ENCODE results near the gene HOXB2.

- TF ChIP-seq CTCF (conservative IDR thresholded peaks at IDR 0.05), result no peak
- no peak for TF ChIP-seq EZH2 (IDR thresholded peaks at IDR 0.05; ENCODE audit: low read depth)
Measured at GRCh38 chr17:48549914-48550501, 5.1 kb upstream of the HOXB2 start.
